Suppressor macrophage (primary cell): ENCODE results near the gene FEZF1.

Experiments used
- DNase-seq, 4 experiments: peaks; one replicate each; pipeline ENCODE4 v3.0.0-alpha.2; 2020 to 2022
- total RNA-seq, 17 experiments: gene quantifications; one replicate each; lab custom pipeline; 2026; ENCODE audit warnings: mixed read lengths in 6 of 17, inconsistent platforms in 3 of 17; lab: John Stamatoyannopoulos, UW

The FEZF1 gene
- 0 to 0.77 (median 0) reads per million in 17 experiments for total RNA-seq

DNA sequence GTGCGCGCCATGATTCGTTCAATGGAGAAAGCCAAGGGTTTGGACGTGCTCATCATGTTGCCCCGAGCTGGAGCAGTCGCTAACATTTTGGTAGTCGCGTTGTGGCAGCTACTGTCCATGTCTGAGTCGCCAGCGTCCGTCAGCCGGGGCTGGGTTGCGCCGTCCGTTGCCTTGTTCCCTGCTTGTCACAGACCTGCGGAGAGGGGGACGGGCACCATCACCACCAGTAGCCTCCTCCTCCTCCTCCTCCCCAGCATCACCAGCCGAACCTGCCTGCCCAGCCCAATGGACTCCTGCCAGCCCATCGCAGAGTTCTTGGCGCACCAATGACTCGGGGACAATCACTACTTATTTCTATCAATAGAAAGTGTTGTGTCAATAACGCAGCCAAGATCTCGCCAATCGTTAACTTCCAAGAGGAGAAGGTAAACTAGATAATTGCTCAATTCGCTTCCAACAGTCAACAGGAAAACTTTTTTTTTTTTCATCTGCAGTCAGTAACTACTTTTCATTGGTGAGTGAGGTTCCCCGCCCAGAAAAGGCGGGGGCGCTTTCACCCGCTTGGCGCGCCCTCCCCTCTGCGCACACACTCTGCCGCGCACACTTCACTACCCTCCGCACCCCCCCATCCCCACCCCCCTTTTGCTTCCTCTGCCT, at the start of gene FEZF1:
TSS of gene FEZF1 (minus strand) at position 432 of the 657 bp plus-strand sequence. CDS start at position 119, 313 bp downstream.
- DNase-seq, result no peak

DNA sequence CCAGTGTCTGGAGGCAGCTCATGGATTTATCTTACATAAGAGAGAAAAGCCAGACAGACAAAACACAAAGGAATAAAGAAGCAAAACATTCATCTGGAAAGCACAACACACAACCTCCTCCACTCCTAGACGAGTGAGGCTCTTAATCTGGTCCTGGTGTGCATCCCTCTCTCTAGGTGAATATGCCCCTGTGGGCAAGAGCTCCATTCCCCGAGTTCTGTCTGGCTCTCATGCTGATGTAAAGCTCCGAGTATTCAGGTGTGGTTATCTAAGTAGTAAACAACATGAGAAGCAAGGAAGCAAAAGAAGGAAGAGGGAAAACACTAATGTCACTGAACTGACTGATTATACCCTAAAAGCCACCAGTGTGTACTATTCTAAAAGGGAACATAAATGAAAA, 47.9 kb upstream of the FEZF1 start:
- no peak for DNase-seq

DNA sequence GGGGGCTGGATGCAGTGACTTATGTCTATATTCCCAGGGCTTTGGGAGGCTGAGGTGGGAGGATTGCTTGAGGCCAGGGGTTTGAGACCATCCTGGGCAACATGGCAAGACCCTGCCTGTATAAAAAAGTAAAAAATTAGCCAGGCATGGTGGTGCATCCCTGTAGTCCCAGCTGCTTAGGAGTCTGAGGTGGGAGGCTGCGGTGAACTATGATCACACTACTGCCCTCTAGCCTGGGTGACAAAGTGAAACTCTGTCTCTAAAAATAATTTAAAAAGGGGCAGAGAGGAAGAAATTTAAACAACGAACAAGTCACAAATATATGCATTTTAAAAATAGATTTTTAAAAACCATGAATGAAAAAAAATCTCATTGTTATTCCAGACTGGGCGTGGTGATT, 46.2 kb upstream of the FEZF1 start:
- no peak for DNase-seq

DNA sequence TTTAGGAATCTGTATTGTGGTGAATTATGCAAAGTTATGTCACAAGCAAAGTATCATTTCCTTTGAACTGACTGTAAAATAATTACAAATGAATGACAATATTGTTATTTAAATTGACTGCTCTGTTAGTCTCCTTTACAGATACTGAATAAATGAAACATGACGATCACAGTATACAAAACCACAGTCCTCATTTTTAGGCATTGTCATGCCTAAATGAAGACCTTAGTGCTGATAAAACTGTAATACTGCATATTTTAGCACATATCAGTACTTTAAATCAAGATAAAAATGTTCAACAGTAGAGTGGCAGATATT, 39.7 kb upstream of the FEZF1 start:
- no peak for DNase-seq

DNA sequence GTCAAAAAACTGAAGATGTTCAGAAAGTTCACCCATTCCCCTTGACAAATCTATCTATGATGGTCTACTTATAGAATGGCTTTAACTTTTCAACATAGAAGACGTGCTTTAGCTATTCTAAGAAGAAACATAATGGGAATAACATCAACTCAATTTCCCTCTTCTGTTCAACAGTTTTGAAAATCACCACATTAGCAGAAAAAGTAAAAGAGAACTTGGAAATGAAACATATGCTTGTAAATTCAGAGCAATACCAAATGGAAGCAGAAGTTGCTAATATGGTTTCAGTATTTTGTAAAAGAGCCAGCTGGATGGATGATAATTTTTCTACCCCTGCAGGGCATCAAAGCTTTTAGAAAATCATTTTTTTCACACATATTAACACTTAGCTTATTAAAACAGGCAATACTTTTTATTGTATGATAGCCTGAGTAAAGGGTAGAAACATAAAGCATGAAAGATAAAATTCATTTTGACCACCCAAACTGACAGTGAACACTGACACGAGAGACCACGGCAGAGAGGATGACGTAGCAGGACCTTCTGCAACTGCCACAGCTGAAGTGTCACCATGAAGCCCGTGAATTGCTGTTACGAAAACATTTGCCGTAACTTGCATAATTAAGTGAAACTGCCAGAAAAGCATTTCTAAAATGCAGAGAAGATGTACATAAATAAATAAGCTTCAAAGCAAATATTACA, 39.2 kb upstream of the FEZF1 start:
- no peak for DNase-seq

DNA sequence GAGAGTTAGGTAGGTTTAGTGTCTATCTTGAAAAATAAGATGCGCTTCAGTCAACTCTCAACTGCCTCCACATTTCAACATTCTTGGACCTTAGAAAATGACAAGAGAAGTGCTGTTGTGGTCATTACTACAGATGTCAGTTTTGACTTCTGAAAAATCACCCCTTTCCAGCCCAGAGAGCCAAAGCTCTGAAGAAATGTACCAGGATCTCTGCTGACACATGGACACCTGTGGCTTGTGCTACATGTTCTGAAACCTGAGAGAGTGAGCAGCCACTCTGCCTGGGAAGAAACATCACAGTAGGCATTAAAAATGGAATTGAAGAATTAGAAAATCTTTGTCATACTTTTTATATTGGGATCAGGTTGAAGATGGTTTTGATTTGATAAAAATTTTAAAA, 35.9 kb upstream of the FEZF1 start:
- no peak for DNase-seq

DNA sequence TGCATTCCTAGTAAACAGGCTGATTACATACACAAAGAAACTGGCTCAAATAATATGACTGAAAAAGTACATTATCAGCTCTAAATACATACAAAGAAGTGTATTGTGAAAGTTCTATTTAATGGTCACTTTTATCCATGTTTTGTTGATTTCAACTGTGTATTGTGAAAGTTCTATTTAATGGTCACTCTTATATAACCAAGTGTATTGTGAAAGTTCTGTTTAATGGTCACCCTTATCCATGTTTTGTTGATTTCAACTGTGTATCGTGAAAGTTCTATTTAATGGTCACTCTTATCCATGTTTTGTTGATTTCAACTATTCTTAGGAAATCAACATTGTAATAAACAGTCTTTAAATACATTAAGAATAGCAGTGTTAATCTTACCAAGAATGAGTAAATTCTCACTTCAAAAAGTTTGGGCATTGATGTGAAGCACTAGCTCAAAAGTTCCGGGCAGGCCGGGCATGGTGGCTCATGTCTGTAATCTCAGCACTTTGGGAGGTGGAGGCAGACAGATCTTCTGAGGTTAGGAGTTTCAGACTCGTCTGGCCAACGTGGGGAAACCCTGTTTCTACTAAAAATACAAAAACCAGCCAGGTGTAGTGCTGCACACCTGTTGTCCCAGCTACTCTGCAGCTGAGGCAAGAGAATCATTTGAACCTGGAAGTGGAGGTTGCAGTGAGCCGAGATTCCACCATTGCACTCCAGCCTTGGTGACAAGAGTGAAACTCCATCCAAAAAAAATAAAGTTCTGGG, 34.8 kb upstream of the FEZF1 start:
- DNase-seq, result no peak

DNA sequence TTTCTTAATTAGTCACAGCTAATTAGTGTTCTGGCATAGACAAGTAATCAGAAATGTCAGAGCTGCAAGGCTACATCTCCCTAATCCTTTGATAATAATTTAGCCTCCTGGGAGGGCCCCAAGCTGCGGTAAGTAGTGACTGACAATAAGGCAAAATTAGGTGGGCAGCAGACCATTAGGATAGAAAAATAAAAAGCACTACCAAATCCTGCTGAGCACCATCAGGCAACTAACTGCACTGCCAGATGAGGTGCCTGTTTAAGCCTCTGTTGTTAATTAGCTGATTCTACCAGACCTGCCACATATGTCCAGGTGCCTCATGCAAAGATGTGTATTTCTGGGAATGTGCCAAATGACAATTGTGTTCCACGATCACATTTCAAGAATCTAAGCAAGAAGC, 32.5 kb upstream of the FEZF1 start:
- no peak for DNase-seq

DNA sequence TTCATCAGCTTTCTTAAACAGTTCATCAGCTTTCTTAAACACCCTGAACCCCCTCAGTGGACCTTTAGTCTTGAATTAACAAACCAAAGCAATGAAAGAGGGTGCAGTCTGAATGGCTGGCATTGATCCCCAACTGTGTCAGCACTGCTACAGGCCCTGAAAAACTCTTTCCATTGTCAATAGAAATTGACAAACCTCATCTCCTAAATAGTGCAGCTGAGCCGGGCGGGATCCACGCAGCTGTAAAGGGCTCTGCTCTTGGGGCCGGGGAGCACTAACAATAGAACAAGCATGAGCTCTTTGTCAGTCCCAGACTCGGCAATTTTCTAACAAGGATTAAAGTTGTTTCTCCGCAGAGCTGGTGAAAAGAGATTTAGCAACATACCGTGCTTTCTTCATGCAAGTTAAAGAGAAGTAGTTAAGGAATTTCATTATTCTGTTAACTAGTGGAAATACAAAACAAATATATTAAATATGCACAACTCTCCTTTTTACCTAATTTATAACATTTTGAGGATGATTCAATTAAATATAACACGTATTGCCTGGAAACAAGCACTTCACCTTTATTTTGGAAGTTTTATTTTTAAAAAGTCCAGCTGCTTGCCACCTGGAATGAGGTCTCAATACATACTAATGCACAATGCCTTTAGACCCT, 24.7 kb upstream of the FEZF1 start:
- DNase-seq, result no peak

DNA sequence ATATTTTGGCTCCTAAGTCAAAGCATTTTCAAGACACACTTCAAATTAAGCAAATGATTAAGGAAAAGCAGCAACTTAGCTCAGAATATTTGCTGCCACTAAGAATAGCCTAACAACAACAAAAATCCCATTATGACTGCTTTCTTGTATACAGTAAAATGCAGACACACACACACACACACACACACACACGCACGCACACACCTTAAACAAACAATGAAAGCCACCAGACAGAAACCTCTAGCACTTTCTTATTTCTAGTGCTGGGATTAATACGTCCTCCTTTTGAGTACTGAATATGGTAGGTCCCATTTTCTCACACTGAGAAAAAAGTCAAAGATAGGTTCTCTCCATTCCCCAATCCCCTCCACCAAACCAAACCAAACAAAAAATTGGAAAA, 23.4 kb upstream of the FEZF1 start:
- no peak for DNase-seq

DNA sequence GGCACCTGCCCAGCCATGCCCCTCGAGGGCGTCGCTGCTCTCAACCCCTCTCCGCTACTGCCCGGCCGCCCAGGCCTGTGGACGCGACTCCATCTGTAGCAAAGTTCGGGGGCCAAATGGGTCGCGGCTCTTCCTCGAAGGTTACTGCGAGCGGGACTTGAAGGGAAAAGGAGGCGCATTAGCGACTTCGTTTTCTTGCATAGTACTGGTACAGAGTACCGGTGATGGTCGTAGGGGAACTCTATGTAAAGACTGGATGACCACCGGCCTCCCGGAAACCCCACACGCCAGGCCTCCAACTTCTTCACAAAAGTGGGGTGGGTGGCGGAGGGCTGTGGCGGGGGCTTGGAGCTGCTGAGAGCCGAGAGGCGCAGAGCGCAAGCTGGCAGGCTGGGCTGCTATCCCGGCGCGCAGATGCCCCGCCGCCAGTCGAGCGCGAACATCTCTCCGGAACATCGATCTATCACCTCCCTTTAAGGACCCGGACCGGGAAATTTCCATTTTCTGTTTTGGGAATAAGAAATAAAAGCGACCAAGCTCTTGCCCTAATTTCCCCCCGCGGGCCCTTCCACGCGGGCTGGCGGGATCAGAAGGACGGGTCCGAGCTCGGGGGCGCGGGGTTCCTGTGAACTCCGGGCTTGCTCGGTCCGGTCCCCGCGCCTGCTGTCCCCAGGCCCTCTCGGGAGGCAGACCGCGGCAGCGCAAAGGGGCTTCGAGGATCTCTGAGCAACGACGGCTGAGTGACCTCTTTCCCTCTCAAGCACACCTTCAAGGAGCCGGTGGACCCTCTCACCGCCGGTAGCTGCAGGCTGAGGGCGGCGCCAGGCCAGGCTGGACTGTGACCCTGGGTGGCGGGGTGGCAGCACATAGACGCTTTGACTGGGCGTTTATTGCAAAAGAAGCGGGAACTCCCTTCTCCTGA, 12.2 kb upstream of the FEZF1 start:
- no peak for DNase-seq

DNA sequence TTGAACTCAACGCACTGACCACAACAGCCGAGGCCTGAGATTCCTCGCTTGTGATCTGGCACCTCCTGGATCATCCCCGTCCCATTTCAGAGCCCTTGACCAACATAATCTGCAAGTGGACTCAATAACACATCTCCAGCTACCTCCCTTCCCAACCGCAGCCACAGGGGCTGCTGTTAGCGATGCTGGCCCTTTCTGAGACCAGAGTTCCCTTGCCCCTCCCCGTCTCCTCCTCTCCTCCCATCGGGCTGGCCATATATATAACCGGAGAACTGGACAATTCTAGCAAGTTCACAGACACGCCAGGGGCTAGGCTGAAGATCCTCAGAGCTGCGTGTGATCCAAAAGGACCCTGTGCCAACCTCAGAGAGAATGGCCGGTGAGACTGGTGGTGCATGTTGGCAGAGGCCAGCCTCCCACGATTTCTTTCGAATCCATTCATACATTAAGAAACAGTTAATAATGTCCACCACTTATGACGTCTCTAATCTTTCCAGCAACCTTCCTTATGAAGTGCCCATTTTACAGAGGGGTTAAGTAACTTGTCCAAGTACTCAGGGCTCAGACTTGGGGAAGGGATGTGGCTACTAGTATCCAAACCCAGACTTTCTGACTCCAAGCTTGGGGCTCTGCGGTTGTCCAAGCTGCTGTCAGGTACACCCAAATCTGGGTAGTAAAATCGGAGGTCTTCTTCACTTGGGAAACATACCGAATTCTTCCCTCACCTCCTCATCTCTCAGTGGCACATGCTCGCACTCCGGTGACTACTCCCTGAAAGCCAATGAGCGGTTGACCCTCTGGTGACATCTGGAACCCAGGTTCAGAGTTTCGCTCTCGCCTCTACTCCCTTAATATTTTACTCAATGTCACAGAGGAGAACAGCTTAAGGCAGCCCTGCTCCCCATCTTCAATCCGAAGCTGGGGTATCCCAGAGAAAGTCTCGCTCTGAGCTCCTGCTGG, 11.2 kb upstream of the FEZF1 start:
- DNase-seq, result no peak

DNA sequence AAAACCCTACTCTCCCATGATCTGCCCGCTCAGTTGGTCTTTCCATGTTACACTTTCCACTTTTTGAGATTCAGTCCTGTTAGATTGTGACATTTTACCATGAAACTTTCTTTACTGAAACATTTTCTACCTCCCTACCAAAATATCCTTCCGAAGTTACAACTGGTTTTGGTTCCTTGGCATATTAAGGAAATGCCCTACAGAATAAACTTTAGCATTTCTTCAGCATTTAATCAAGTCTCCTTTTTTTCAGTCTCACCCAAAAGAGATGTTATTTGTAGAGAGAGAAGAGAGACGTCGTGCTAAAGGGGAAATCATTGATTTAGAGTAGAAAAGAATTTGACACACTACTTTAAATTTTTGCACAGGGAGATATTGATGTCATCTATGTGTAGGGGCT, 9.7 kb upstream of the FEZF1 start:
- DNase-seq, result no peak

DNA sequence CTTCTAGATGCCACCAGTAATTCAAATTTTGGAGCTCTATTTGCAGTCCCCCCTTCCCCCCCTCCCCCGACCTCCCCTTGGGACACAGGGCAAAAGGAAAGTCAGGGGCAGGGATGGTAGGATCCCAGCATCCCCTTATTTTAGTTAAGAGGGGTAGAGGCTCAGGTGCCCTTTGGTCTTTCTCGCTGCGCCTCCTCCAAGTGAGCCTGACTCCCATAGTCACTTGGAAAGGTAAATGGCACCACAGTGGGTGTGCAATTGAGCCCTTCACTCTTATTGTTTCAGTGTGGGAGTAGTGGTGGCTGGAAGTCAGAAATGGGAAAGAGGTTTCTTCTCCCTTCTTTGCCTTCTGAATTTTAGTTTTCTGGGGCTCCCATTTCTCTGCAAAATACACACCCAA, 8.2 kb upstream of the FEZF1 start:
- no peak for DNase-seq

DNA sequence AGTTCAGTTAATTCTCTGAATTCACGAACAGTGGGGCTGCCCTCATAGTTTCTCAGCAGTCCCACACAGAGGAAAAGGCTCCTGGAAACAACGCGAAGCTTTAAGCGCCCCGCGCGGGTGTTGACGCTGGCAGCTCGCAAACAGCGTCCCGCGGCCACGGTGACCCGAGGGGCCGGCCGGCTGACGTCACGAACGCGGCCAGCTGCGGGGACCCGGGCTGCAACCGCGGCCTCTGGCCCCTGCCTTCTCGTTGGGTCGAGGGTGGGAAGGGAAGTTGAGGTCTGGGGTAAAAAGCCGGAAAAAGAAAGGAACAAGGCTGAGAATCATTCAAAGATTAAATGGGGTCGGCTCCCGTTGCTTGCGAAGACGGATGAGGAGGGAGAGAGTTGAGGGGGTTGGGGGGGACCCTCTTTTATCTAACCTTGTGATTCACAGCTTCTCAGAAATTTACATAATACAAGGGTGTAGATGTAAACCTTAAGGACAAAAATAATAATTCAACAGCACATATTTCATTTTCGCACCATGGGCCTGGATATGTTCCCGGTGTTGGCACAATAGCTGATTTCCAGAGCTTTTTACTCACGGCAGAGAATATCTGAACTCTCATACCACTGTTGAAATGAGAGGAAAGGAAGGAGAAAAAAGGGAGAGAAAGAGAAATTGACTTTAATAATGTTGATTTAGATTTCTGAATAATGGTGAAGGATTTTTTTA, 7.3 kb upstream of the FEZF1 start:
- DNase-seq, result no peak

DNA sequence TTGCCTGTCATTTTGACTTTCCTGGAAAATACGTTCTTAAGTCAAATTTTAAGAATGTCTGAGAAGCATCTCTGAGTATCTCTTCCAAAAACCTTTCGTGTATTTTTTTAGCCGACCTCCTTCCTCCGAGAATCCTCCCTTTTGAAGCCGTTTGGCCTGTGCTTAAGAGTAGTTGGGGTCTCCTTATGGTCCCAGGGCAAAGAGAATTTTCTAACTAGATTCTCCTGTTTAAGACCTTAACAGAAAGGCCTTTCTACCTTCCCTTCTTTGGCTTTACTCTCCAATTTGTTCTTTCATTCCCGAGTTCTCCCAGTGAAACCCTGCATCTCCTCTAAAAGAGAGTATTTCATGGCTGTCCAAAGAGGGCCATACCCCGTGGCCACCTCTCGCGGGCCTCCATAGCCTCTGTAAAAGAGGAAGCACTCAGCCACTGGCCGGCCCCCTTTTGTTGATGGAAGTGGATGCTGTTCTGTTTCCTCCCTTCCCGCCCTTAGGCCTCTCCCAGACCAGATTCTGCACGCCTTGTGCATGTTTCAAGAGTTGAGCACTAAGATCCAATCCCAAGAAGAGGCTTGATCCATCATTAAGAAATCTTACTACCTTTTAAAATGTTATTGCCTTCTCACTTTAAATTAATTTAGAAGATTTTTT, 6.6 kb upstream of the FEZF1 start:
- no peak for DNase-seq

DNA sequence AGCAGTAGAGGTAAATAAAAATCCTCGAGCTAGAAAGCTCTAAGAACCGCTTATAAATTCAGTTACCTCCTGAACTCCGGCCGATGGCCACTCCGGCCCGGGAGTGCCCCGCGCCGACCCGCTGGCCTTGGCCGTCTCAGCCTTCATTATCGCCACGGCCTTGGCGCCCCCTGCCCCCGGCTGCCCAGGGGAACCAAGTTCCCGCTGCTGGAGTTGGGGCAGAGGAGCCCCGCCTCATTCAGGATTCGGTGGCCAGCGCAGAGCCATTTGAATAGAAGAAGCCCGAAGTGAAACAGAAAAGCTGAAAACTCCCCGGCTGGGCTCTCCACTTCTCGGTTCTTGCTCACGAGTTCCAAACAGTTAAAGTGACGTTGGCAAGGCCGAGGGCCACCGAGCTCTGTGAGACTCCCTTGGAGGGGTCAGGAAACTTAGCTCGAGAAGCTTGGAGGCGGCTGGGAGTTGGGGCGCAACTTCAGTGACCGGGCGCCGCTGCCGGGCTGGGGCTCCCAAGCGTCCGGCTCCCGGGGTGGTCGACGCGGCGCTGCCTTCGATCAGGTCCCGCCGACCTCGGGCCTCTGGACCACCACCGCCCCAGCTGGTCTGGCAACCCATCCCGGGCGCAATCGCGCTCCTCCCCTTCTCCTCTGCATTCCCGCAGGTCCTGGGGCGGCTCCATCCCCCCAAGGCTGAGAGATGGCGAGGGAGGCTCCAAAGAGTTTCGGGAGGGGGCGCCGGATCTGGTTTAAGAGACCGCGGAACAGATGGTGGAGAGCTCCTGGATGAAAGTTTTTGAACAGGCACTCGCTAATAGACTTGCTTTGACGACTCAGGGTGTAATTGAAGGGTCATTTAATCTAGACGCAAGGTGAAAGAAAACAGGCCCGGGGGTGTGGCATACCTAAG, 5.8 kb upstream of the FEZF1 start:
- peak in 1 of 4 experiments; percentile 5 for DNase-seq

DNA sequence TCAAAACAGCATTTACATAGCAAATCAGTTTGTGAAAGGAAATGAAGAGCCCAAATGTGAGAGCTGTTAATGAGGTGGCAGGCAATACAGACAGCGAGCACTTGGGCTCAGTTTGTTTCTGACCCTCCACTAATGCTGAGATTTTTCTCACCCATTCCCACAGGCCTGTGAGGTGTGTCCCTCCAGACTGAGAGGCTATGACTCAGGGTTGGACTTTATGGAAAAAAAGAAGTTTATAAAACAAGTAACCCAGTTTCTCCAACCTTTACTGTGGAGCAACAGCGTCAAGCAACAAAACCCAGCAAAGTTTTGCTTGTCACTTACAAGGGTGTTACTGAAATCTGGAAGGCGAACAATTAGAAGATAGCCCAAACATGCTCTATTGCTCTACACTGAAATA, 4.9 kb upstream of the FEZF1 start:
- no peak for DNase-seq

DNA sequence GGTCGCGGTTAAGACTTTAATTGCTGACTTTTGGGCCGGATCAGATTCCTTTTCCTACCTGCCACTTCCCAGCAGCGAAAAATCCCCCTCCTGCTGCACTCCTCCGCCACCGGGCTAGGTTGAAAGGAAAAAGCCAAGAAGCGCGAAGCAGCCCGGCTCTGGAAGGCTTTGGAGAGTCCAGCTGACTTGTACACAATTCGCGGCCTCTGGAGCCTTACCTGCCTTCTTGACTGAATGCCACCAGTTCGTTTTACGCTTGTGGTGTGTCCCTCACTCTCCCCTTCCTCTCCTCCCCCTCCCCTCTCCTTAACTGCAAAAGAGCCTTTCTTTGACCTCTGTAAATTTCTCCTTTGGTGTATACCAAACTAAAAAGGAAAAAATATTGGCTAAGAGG, 2.7 kb upstream of the FEZF1 start:
- DNase-seq, result no peak
